ENCODE results near the gene SLC23A2. TPM values are rescaled to one million over a fixed set of nuclear protein-coding genes. Genes with fewer than 3 reads are reported as not detected.
"Not testable (repeated sequence)": the region's sequence is repeated elsewhere in the genome, so short reads cannot be mapped to it uniquely, and the experiment has no call there.

SLC23A2 gene
- total RNA-seq, 1 donor from 2014 or later = 20.6 TPM

- DNase-seq (ENCODE audit: extremely low read depth, low read depth, low spot score) = no peak
Observed at GRCh38 chr20:4854561-4854901, 146.8 kb downstream of the SLC23A2 start.

- no peak for DNase-seq (ENCODE audit: extremely low read depth, low read depth, low spot score)
Observed at GRCh38 chr20:4853757-4854560, 147.4 kb downstream of the SLC23A2 start.

GRCh38 chr20:4853004-4853403, 148.3 kb downstream of the SLC23A2 start:
- no peak for DNase-seq (ENCODE audit: extremely low read depth, low read depth, low spot score)

GRCh38 chr20:4850960-4851359, 150.3 kb downstream of the SLC23A2 start:
- no peak for DNase-seq (ENCODE audit: extremely low read depth, low read depth, low spot score)

- not testable (repeated sequence) for DNase-seq (ENCODE audit: extremely low read depth, low read depth, low spot score)
Observed at GRCh38 chr20:4848829-4849228, 152.5 kb downstream of the SLC23A2 start.

- no peak for DNase-seq (ENCODE audit: extremely low read depth, low read depth, low spot score)
Observed at GRCh38 chr20:4848041-4848440, 153.3 kb downstream of the SLC23A2 start.

GRCh38 chr20:4846821-4847220, 154.5 kb downstream of the SLC23A2 start:
- DNase-seq (ENCODE audit: extremely low read depth, low read depth, low spot score) = no peak

GRCh38 chr20:4844751-4845465, 156.4 kb downstream of the SLC23A2 start:
- DNase-seq (ENCODE audit: extremely low read depth, low read depth, low spot score) = no peak

- no peak for DNase-seq (ENCODE audit: extremely low read depth, low read depth, low spot score)
Observed at GRCh38 chr20:4844325-4844724, 157.0 kb downstream of the SLC23A2 start.

GRCh38 chr20:4840801-4841200, 160.5 kb downstream of the SLC23A2 start:
- no peak for DNase-seq (ENCODE audit: extremely low read depth, low read depth, low spot score)

GRCh38 chr20:4838526-4838925, 162.8 kb downstream of the SLC23A2 start:
- DNase-seq (ENCODE audit: extremely low read depth, low read depth, low spot score) = no peak

GRCh38 chr20:4837760-4838159, 163.6 kb downstream of the SLC23A2 start:
- DNase-seq (ENCODE audit: extremely low read depth, low read depth, low spot score) = no peak

GRCh38 chr20:4836935-4837334, 164.4 kb downstream of the SLC23A2 start:
- DNase-seq (ENCODE audit: extremely low read depth, low read depth, low spot score) = no peak

- no peak for DNase-seq (ENCODE audit: extremely low read depth, low read depth, low spot score)
Observed at GRCh38 chr20:4836473-4836872, 164.8 kb downstream of the SLC23A2 start.

- DNase-seq (ENCODE audit: extremely low read depth, low read depth, low spot score) = no peak
Observed at GRCh38 chr20:4835244-4836177, 165.8 kb downstream of the SLC23A2 start.

GRCh38 chr20:4833074-4833728, 168.1 kb downstream of the SLC23A2 start:
- DNase-seq (ENCODE audit: extremely low read depth, low read depth, low spot score) = no peak

GRCh38 chr20:4832469-4832868, 168.8 kb downstream of the SLC23A2 start:
- no peak for DNase-seq (ENCODE audit: extremely low read depth, low read depth, low spot score)

GRCh38 chr20:4830696-4831095, 170.6 kb downstream of the SLC23A2 start:
- DNase-seq (ENCODE audit: extremely low read depth, low read depth, low spot score) = no peak

GRCh38 chr20:4830259-4830658, 171.1 kb downstream of the SLC23A2 start:
- no peak for DNase-seq (ENCODE audit: extremely low read depth, low read depth, low spot score)

- no peak for DNase-seq (ENCODE audit: extremely low read depth, low read depth, low spot score)
Observed at GRCh38 chr20:4829514-4830215, 171.6 kb downstream of the SLC23A2 start.

Data from glomerular endothelial cell (primary cell).